Caki2 (cell line): ENCODE measurements around the gene DPP8. TPM values are rescaled to one million over a fixed set of nuclear protein-coding genes. Genes with fewer than 3 reads are reported as not detected.

Experiments used
- DNase-seq: peaks from one replicate; pipeline ENCODE4 v3.0.0-alpha.2; 2015; ENCODE audit warnings: low read depth
- in situ Hi-C: cut with HindIII; loops from 2 replicates; pipeline ENCODE4 v1.10.0; 2016; ENCODE audit warnings: low sequenced_read_pairs, low pct_unique_long_range_greater_than_20kb, mixed read lengths
- total RNA-seq: library from RNA; depleted of rRNA; stranded (reverse); fragments of >200 nt; shearing (Covaris generic); gene quantifications from 2 replicates; pipeline ENCODE4 v1.2.3, GENCODE V29; 2014; ENCODE audit warnings: low replicate concordance

The DPP8 gene
- total RNA-seq, 1 experiment from 2014 or later = 23.5 TPM

DNA sequence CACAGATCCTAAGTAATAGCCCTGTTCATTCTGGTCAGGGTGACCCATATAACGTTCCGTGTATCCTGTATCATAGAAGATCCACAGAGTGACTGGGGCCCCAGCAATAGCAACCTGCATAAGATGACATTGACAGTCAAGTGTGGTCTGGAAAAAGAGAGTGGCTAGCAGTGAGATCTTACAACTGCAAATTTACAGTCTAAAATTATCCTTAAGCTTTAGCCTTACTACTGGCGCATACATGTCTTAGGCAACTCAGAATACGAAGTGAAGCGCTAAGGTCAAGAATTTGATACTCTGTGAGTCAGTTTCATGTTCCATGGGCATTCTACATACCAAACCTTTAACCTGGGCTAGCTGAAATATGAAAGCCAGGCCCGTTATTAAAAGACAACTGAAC is 65.5 kb downstream of the DPP8 start:
- in situ Hi-C loops = no loop called here

DNA sequence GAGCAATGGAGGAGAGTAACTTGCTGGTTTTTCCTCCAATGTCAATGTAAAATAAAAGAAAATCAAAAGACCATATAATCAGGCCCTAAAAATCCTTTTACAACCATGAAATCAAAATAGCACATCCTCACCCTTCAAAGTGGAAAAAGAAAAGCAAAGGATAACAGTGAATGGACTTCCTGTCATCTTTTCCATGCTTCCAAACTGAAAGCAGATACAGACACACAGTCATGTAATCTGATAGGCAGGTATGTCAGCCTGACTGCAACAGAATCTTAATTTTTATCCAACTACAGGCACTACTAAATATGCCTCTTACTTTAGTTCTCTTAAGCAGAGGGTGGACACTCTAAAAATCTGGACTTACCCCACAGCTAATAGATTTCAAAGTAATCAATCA is 66.9 kb downstream of the DPP8 start:
- no peak for DNase-seq
- in situ Hi-C loops = no loop called here

More for the DNA sequence above, 65.5 kb downstream of the DPP8 start:
- DNase-seq = no peak

DNA sequence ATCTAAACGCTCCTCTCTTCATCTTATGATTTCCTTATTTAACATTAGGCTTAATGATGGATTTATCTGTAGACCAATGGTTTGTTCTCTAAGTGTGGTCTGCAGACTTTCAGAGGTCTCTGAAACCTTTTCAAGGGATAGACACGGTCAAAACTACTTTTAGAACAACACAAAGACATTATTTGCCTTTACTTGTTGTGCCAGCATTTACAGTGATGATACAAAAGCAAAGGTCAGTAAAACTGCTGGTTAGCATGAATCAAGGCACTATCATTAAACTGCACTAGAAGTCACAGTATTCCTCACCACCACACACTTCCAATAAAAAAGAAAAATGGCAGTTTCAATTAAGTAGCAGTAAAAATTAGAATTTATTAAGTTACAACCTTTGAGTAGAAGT is 70.3 kb downstream of the DPP8 start:
- in situ Hi-C loops = no loop called here
- DNase-seq = no peak

DNA sequence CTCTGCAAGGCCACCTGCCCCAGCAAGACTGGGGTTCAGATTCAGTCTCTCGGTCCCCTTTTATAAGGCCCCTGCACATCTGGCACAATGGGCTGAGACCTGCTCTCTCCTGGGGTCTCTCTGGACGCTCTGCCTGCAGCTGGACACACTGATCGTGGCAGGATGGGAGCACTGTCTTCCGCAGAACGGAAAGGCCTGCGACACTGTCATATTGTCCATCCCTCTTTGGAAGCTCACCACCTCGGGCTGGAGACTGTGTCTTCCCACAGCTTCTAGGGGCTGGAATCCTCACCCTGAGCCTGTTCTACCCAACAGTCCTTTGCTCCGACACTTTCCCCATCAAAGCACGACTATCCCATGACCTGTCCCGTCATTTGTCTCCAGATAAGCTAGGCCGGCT is 83.3 kb downstream of the DPP8 start:
- in situ Hi-C loops = no loop called here

DNA sequence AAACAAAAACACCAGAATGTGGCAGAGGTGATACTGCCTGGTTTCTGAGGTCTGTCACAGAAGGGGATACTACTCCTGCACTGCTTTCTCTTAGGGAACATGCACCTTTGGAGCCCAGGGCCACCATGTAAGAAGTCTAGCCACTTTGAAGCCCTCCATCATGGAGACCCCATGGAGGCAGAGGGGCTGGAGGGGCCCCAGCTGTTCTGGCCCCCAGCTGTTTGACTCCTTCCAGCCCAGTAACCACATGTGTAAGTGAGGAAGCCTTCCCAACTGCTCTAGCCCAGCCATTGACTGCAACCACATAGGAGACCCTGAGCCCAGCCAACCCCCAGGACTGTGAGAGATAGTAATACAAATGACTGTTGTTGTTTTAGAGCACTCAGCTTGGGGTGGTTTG is 85.8 kb downstream of the DPP8 start:
- no peak for DNase-seq
- in situ Hi-C loops = no loop called here

More for the DNA sequence above, 83.3 kb downstream of the DPP8 start:
- DNase-seq = no peak

DNA sequence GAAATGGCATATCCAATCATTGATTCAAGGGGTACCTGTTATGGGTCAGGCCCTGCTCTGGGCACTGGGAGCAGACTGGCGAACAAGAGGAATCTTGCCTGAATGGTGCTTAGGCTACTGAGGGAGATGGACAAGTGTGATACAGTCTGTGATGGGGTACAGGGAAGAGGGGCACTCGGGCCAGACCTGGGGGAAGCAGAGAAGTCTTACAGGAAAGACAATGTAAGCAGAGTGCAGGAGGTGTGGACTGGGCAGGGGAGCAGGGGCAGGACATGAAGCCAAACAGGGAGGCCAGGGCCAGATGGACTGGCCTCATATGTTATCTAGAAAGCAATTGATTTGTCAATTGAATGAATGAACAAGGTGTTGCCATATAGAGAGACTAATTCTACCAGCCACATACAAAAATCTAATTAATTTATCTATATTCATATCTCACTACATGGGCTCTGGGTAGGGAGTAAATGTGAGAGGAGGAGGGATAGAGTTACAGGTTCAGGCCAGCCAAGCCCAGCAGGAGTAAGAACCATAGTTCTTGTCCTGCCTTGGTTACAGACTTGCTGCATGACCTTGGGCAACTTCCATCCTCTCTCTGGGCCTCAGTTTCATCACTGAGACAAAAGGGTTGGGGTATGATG is 91.2 kb downstream of the DPP8 start:
- in situ Hi-C loops = no loop called here
- no peak for DNase-seq

DNA sequence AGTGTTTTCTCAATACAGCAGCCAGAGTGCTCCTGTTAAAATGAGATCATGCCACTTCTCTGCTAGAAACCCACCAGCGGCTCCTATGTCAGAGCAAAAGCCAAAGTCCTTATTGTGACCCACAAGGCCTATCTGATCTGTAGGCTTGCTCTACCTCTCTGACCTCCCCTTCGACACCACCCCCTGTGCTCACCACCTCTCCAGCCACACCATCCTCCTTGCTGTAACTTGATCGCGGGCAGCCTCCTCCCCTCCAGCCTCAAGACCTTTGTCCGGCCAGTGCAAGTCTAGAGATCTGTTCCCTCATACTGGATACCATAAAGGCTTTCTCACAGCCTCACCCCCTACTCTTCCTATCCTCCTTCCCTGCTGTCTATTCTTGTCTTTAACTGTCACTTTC is 92.8 kb downstream of the DPP8 start:
- in situ Hi-C loops = no loop called here
- no peak for DNase-seq

DNA sequence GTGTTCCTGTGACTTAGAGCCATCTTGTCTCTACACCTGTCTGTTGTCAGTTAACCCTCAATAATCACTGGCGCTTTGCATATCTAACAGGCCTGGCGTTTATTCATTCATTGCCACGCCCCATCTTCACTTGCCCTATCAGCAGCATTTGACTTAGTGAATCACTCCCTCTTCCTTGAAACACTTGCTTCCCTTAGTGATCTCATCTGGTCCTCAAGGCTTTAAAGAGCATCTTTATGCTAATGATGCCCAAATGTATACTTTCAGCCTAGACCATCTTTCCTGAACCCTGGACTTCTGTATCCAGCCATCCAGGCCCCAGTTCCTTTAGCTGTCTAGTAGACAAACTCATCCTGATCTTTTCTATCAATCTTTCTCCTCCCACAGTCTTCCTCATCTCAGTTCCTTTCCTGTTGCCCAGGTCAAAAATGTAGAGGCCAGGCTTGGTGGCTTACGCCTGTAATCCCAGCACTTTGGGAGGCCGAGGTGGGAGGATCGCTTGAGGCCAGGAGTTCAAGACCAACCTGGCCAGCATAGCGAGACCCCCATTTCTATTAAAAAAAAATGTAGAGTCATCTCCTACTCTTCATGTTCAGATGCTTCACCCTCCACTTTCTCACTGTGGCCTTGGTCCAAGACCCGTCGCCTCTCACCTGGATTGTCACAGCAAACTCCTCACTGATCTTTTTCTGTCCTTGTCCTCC is 93.4 kb downstream of the DPP8 start:
- DNase-seq = peak; percentile 25
- in situ Hi-C loops = no loop called here

DNA sequence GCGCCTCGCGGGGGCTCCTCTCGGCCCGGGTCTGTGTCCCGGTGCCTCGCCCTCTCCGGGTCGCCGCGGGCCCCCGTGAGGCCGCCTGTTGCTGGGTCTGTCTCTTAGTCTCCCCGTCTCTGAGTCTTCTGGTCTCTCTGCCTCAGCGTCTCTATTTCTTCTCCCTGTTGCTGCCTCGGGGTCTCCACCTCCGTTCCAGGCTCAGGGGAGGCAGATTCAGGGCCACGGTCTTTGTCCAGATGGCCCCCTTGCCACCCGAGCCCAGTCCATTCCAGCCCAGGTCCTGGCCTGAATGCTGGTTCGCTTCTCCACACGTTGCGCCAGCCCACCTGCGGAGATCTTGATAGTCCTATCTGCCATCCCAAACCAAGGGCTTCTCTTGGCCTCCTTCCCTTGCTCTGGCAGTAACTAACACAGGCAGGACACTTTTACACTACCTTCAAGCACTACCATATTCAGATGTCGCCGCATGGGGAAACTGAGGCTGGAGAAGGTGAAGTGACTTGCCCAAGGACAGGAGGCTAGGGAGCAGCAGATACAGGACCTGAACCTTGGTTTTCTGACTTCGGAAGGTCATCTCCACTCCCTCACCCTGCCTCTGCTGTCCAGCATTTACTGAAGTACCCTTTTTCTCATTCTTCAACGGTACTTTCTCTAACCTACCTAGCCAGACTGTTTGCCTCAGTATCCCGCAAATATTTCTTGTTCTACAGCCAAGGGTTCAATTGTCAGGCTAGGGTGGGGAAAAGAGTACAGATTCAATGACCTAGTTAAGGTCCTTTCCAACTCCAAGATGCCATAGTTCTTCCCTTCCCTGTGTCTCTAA is 94.1 kb downstream of the DPP8 start:
- no peak for DNase-seq
- in situ Hi-C loops = no loop called here

DNA sequence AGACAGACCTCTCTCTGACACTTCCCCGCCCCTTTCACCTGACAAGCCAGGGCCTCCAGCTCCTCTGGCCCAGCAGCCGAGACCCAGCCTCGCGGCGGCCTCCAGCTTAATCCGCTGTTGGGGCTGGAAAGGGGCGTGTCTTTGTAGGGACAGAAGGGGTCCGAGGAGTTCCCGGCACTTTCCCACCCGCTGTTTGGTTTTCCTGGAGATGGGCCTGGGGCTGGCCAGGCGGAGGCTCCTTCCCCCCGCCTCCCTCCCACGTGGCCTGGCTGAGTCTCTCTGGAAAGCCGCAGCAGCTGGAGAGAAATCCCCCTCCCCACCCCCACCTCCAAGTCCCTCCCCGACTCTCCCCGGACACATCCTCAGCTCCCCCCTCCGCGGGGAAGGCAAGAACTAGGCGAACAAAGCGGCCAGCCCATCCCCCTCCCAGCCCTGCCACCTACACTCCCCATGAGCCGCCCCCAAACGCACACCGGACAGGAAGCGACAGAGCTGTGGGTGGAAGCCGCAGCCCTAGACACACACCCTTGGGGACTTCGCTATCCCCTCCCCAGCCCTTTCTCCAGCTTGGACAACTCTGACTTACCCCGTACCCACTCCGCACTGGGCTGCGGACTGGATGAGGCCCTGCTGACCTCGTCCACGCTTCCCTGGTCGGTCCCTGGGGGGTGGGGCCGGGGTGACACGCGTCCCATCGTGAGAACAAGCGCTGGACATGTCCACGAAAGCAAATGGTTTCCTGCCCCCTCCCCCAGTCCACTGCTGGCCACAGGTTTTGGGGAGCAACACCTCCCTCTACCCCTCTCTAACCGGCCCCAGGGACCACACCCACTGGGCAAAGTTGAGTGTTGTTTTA is 95.9 kb downstream of the DPP8 start:
- no peak for DNase-seq
- in situ Hi-C loops = no loop called here

DNA sequence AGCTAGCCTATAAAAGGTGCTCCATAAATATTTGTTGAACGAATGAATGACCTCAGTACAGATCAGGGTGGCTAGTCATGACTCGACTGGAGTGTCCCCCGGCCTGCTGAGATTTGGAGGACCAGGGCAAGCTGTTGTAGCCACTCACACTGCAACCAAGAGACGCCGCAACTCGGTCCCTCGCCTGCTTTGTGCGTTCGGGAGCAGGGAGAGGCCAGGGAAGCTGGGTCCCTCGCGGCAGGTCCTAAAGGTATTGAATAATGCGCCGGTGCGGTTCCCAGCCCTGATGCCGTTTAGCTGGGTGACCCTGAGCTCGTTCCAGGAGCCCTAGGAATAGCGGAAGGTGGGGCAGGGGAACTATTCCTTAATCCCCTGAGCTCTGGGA is 96.5 kb downstream of the DPP8 start:
- in situ Hi-C loops = no loop called here
- no peak for DNase-seq

DNA sequence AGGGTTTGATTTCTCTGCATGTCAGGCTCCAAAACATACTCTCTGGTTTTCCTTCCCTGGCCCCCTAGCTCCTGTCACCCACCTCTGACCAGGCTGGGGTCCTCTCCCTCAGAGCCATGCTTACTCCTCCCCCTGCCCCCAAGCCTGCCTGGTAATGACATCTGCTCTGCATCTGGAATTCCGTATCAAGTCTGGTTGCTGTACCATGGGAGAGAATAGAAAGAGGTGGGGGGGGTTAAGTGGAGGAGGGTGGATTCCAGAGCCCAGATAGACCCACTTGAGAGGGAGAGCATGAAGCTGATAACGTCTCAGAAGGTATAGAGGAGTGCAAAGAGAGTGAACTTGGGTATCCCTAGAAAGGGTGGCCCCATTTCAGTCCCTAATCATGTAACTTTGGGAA is 98.9 kb downstream of the DPP8 start:
- in situ Hi-C loops = no loop called here
- DNase-seq = no peak

DNA sequence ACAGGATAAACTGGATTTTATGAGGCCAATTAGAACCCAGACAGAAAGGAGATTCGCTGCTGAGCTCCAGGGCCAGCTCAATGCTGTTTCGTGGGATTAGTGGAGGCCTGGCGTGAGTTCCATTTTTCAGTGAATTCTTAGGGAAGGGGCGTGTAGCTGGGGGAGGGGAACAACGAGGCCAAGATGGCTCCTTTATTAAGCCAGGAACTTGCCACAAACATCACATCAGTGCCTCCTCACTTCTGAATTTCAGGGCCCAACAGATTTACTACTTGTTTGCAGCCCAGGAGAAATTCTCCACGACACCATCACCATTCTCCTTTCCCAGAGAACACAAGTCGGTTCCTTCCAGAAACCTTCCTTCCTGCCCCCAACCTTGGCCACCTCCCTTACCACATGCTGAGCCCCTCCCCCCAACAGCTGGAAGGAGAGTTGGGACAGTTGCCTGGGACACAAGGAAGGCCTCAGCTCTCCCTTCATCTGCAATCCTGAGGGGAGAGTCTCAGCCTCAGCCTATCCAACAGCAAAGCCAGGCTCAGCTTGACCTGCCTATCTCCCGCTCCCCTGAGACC is 100.6 kb downstream of the DPP8 start:
- in situ Hi-C loops = no loop called here
- DNase-seq = no peak

DNA sequence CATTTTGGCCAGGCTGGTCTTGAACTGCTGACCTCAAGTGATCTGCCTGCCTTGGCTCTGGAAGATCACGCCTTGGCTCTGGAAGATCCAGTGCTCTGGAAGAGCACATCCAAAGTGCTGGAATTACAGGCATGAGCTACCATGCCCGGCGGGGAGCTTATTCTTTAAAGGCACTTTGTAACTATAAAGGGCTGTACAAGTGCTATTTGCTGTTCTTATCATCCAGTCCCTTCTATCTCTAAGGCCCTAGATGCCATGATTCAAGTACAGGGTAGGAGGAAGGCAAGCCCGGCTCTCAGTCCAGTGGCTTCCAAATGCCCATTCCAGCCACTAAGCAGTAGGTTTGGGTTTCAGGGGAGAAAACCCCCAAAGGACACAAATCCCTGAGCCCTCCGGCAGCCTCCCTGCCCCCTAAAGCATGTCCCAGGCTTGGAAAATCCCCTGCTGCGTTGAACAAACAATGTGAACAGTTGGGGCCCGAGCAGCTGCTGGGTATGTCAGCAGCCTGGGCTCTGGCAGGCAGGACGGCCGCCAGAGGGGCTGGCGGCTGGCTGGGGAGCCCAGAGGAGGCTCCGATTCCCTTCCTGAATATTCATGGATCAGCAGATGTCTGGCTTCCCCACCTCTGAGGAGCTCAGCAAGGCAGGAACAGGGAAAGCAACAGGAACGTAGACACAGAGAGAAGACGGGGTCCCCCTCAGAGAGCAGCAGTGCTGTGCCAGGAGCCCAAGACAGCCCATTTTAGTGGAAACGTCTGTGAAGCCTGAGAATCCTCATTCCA is 102.5 kb downstream of the DPP8 start:
- no peak for DNase-seq
- in situ Hi-C loops = no loop called here

DNA sequence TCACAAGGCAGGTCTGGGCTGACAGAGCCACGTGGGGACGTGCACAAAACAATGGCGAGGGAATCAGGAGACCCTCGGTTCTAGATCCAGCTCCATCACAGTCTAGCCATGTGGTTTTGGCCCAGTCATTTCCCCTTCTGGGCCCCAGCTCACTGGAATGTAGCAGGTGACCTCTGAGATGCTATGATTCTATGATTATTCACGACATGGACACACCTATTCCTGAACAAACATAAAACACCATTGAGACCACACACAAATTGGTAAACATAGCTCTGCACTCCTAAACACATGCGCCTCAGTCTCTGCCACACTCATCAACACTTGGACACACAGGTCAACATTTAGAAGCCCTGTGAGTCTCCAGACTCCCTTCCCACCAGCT is 103.7 kb downstream of the DPP8 start:
- in situ Hi-C loops = no loop called here
- no peak for DNase-seq

DNA sequence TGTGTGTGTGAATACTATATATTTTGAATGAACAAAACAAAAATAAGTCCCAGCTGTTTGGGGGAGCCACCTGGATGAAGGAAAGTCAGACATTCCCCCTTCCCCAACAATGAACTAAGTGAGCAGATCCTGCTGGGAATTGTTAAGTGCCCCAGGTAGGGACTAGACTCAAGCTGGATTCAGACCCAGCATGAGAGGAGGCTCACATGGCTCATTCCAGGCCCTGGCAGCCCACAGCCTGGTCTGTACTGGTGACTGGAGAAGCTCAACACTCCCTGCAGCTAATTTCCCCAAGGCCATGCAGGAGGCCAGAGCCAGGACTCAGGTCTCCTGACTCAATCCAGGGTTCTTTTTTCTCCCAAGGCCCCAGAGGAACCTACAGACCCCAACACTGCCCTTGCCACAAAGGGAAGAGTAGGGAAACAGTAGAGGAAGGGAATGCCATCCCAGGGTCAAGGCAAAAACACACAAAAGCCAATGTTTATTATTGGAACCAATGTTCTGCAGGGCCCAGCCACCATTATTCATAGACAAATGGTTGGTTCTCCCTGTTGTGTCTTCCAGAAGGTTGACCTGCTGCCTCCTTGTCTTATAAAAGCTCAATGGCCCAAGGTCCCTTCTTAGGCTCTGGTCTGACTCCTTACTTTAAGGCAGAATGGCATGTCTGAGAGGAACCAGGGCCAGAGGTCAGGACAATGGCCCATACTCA is 104.3 kb downstream of the DPP8 start:
- DNase-seq = no peak
- in situ Hi-C loops = no loop called here

DNA sequence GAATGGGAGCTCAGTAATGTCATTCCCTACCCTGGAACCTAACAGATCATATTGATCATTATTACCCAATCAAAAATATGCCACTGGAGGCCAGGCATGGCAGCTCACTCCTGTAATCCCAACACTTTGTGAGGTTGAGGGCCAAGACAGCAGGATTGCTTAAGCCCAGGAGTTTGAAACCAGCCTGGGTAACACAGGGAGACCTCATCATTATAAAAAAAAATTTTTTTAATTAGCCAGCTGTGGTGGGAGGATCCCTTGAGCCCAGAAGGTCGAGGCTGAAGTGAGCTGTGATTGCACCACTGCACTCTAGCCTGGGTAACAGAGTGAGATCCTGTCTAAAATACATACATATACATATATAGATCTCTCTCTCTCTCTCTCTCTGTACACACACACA is 104.9 kb downstream of the DPP8 start:
- in situ Hi-C loops = no loop called here

More for the DNA sequence above, 104.9 kb downstream of the DPP8 start:
- DNase-seq = no peak
